Activated naive CD4-positive, alpha-beta T cell treated with anti-CD3 and anti-CD28 coated beads, Interleukin-2, amount 50 U/mL, for 72 hours (primary cell): Measurements from ENCODE around the gene GGTA1. TPM values are rescaled to one million over a fixed set of nuclear protein-coding genes. Genes with fewer than 3 reads are reported as not detected.
"Not testable (repeated sequence)": the region's sequence is repeated elsewhere in the genome, so short reads cannot be mapped to it uniquely, and the experiment has no call there.

Source experiments
- ATAC-seq, 2 donors: fragments of 150-1000 bp; cut with Tn5 transposase; 2 replicates each; pipeline ENCODE4 v1.10.0; 2021; ENCODE audit warnings: mild to moderate bottlenecking in 2 of 2, moderate library complexity in 2 of 2
- DNase-seq, 2 donors: peaks; one replicate each; pipeline ENCODE4 v3.0.0; 2021 to 2022; ENCODE audit warnings: low spot score in 2 of 2
- H3K27ac Mint-ChIP-seq, 2 donors: one replicate each; pipeline ENCODE4 v1.8.0; 2022; ENCODE audit warnings: mild to moderate bottlenecking in 2 of 2, mixed read lengths in 2 of 2
- H3K36me3 Mint-ChIP-seq, 2 donors: one replicate each; pipeline ENCODE4 v1.8.0; 2022; ENCODE audit warnings: mixed read lengths in 2 of 2
- H3K9me3 Mint-ChIP-seq, 2 donors: one replicate each; pipeline ENCODE4 v1.8.0; 2022; ENCODE audit warnings: mixed read lengths in 2 of 2
- total RNA-seq, 2 donors: library from RNA; stranded (reverse); gene quantifications; one replicate each; pipeline ENCODE4 v1.2.3, GENCODE V29; 2022

GGTA1 gene
- not detected for total RNA-seq

GRCh38 chr9:121499427-121500164 lies at the start of gene GGTA1:
GGTA1 (minus strand) TSS chr9:121499844; CDS start chr9:121467922, 31,922 bp downstream.
- no peak within 1 kb of the TSS for H3K27ac Mint-ChIP-seq
- peaks cover 17 to 24% of the 10 kb centered on the region in 2 donors for H3K36me3 Mint-ChIP-seq
- peaks cover 9 to 12% of the 10 kb centered on the region in 2 donors for H3K9me3 Mint-ChIP-seq
- ATAC-seq (peak in 1 of 2 donors; percentile 53), DNase-seq (peak in 1 of 2 donors; percentile 17)

- H3K27ac Mint-ChIP-seq: no peak overlapping the region
- no peaks in the 10 kb centered on the region for H3K9me3 Mint-ChIP-seq
- DNase-seq (no peak), ATAC-seq (no peak)
- no peaks in the 10 kb centered on the region for H3K36me3 Mint-ChIP-seq
These were observed 49.0 kb upstream of the GGTA1 start for GRCh38 chr9:121548666-121549065.

- peak; percentile 89 to 91 for ATAC-seq
- Mint-ChIP-seq H3K27ac (no peak overlapping the region), H3K36me3 (no peaks in the 10 kb centered on the region), H3K9me3 (no peaks in the 10 kb centered on the region)
- DNase-seq: peak; percentile 66 to 83
These were observed 46.3 kb upstream of the GGTA1 start for GRCh38 chr9:121545875-121546423.

GRCh38 chr9:121545150-121545874 lies 45.7 kb upstream of the GGTA1 start:
- no peak for DNase-seq
- Mint-ChIP-seq H3K9me3 (no peaks in the 10 kb centered on the region), H3K27ac (no peak overlapping the region), H3K36me3 (no peaks in the 10 kb centered on the region)
- ATAC-seq: no peak

DNA sequence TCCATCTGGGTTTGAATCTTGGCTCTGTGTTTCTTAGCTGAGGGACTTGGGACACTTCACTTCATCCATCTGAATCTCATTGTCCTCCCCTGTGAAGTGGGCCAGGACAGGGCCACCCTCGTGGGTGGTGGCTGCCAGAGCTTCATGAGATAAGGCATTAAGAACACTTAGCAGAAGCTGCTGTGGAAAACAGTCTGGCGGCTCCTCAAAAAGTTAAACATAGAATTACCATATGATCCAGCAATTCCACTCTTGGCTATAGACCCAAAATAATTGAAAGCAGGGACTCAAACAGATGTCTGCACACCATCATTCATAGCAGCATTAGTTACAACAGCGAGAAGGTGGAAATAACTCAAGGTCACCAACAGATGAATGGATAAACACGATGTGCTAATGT lies 42.4 kb upstream of the GGTA1 start:
- Mint-ChIP-seq H3K36me3 (no peaks in the 10 kb centered on the region), H3K9me3 (no peaks in the 10 kb centered on the region), H3K27ac (no peak overlapping the region)
- ATAC-seq (no peak), DNase-seq (no peak)

GRCh38 chr9:121541256-121541655 lies 41.6 kb upstream of the GGTA1 start:
- Mint-ChIP-seq H3K27ac (no peak overlapping the region), H3K9me3 (no peaks in the 10 kb centered on the region), H3K36me3 (no peaks in the 10 kb centered on the region)
- DNase-seq (no peak), ATAC-seq (no peak)

DNA sequence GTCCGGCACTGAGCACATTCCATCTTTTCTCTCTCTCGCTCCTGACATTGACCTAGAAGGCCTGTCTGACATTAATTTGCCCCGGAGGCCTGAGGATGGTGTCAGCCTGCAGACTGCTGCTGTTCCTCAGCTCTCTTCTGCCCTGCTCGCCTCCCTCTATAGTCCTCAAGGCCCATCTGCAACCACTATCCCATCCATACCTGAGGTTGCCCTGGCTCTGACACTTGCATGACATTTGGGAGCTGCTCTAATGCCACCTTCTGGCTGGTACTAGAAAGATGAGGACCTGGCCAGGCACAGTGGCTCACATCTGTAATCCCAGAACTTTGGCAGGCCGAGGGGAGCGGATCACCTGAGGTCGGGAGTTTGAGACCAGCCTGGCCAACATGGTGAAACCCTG lies 38.6 kb upstream of the GGTA1 start:
- Mint-ChIP-seq H3K36me3 (no peaks in the 10 kb centered on the region), H3K9me3 (no peaks in the 10 kb centered on the region), H3K27ac (no peak overlapping the region)
- ATAC-seq (no peak), DNase-seq (no peak)

DNA sequence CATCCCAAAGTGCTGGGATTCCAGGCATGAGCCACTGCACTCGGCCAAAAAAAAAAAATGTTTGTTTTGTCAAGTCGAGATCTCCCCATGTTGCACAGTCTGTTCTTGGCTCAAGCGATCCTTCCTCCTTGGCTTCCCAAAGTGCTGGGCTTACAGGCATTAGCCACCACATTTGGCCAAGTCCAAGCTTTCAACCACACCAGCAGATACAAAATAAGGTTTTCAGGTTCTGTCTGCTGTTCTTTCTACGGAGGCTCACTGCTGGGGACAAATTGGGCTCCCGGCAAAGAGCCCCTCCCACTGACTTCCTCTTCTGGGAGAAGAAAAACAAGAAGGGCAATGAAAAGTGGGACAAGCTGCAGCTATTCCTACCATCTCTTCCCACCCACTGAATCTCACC lies 37.6 kb upstream of the GGTA1 start:
- Mint-ChIP-seq H3K36me3 (no peaks in the 10 kb centered on the region), H3K27ac (no peak overlapping the region), H3K9me3 (no peaks in the 10 kb centered on the region)
- ATAC-seq (no peak), DNase-seq (no peak)

GRCh38 chr9:121532881-121533280 lies 33.2 kb upstream of the GGTA1 start:
- DNase-seq: no peak
- ATAC-seq: no peak
- Mint-ChIP-seq H3K9me3 (no peaks in the 10 kb centered on the region), H3K36me3 (no peaks in the 10 kb centered on the region), H3K27ac (no peak overlapping the region)

- DNase-seq: no peak
- Mint-ChIP-seq H3K36me3 (no peaks in the 10 kb centered on the region), H3K27ac (no peak overlapping the region), H3K9me3 (no peaks in the 10 kb centered on the region)
- ATAC-seq: no peak
These were observed 29.8 kb upstream of the GGTA1 start for GRCh38 chr9:121529237-121529987.

GRCh38 chr9:121528642-121529041 lies 29.0 kb upstream of the GGTA1 start:
- Mint-ChIP-seq H3K27ac (no peak overlapping the region), H3K36me3 (no peaks in the 10 kb centered on the region), H3K9me3 (no peaks in the 10 kb centered on the region)
- DNase-seq: no peak
- ATAC-seq: no peak

GRCh38 chr9:121527371-121527770 lies 27.7 kb upstream of the GGTA1 start:
- Mint-ChIP-seq H3K9me3 (peaks cover 3% of the 10 kb centered on the region in 2 donors), H3K27ac (no peak overlapping the region), H3K36me3 (peaks cover 0 to 4% of the 10 kb centered on the region in 2 donors)
- DNase-seq: no peak
- no peak for ATAC-seq

- ATAC-seq, DNase-seq, H3K9me3 Mint-ChIP-seq, H3K27ac Mint-ChIP-seq, H3K36me3 Mint-ChIP-seq: not testable (repeated sequence)
These were observed 20.0 kb upstream of the GGTA1 start for GRCh38 chr9:121519688-121520087.

DNA sequence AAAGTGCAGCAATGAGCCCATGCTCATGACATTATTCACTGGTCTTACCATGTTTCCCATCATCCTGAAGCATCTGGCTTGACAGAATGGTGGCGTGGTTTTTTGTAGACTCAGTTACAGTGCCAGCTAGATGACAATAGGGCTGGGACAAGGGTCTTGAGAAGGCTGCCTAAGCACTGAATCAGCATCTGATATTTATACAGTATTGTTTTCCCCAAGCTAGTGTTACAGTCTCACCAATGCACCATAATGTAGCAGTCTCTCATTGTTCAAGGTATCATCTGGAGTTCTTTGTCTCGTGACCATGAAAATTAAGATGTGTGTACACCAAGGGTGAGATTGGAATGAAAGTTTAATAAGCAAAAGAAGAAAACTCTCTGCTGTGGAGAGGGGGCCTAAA lies 19.0 kb upstream of the GGTA1 start:
- DNase-seq: no peak
- H3K36me3 Mint-ChIP-seq: peaks cover 0 to 6% of the 10 kb centered on the region in 2 donors
- H3K9me3 Mint-ChIP-seq: peaks cover 3 to 4% of the 10 kb centered on the region in 2 donors
- H3K27ac Mint-ChIP-seq: no peak overlapping the region
- ATAC-seq: no peak

GRCh38 chr9:121513166-121513565 lies 13.5 kb upstream of the GGTA1 start:
- not testable (repeated sequence) for H3K36me3 Mint-ChIP-seq, H3K9me3 Mint-ChIP-seq, ATAC-seq, H3K27ac Mint-ChIP-seq, DNase-seq

GRCh38 chr9:121510766-121511550 lies 11.3 kb upstream of the GGTA1 start:
- Mint-ChIP-seq H3K27ac (no peak overlapping the region), H3K9me3 (no peaks in the 10 kb centered on the region), H3K36me3 (no peaks in the 10 kb centered on the region)
- DNase-seq: no peak
- no peak for ATAC-seq
